ENCODE data around the gene RNF130. TPM values are rescaled to one million over a fixed set of nuclear protein-coding genes. Genes with fewer than 3 reads are reported as not detected.

Gene RNF130
- total RNA-seq, 2 experiments from 2014 or later: 10.0 to 10.8 TPM

DNA sequence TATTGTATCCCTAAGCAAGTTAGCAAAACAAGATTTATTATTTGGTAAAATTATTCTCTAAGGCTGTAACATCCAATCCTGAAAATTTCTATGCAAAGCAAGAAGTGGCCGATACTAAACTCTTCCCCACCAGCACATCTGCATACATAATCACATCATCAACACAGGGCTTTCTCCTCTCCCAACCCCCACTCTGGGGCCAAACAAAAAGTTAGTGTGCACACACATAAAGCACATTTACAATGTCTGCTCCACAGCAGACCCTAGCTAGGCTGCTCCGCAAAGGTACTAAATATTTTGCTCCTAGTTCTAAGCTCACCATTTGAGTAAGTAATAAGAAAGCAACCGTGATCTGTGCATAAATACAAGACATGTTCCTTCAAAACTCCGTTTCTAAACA is 3.6 kb downstream of the RNF130 start:
- H3K27ac Mint-ChIP-seq: no peak overlapping the region
- no peak for DNase-seq
- H3K27me3 Mint-ChIP-seq: peaks cover 4% of the 10 kb centered on the region
- peaks cover 7% of the 10 kb centered on the region for H3K36me3 Mint-ChIP-seq
- H3K9me3 Mint-ChIP-seq: peaks cover 7% of the 10 kb centered on the region
- no peak overlapping the region for H3K4me3 Mint-ChIP-seq
- H3K4me1 Mint-ChIP-seq: peaks cover 24% of the 10 kb centered on the region

DNA sequence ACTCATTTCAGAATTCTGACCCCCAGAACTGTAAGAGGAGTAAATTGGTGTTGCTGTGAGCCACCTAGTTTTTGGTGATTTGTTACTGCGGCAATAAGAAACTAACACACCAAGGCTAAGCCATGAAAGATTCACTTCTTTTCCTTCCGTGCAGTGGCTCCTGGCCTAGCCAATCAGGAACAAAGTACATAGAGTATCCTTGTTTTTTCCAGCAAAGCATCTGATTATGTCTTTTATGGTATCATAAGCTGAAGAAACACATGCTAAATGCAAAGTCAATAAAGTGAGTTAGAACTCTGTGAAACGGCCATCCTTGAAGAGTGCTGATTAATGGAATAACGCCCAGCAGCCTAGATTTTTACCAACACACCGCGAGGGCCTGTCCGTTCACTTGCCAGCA is 11.4 kb downstream of the RNF130 start:
- Mint-ChIP-seq H3K9me3 (no peaks in the 10 kb centered on the region), H3K4me3 (no peak overlapping the region), H3K36me3 (peaks cover 2% of the 10 kb centered on the region), H3K27me3 (no peaks in the 10 kb centered on the region), H3K27ac (no peak overlapping the region), H3K4me1 (peaks cover 1% of the 10 kb centered on the region)
- no peak for DNase-seq

DNA sequence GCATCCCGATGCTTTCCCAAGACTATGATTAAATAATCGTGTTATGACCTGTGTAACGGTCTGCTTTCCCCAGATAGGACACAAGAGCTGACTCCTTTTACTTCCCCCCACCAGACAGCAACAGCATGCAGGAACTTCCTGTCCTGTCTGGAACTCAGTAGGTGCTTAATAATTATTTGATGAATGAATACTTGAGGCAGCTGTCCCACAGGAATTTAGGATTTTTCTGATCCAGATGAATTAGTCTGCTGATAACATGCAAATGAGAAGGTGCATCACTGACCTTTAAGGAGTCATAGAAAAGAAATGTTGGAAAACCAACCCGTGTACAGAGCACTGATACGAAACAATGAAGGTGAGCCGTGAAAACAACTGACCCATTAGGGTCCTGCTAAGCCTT is 12.2 kb downstream of the RNF130 start:
- peaks cover 1% of the 10 kb centered on the region for H3K4me1 Mint-ChIP-seq
- H3K27ac Mint-ChIP-seq: no peak overlapping the region
- peaks cover 2% of the 10 kb centered on the region for H3K36me3 Mint-ChIP-seq
- H3K27me3 Mint-ChIP-seq: no peaks in the 10 kb centered on the region
- no peaks in the 10 kb centered on the region for H3K9me3 Mint-ChIP-seq
- DNase-seq: no peak
- H3K4me3 Mint-ChIP-seq: no peak overlapping the region

DNA sequence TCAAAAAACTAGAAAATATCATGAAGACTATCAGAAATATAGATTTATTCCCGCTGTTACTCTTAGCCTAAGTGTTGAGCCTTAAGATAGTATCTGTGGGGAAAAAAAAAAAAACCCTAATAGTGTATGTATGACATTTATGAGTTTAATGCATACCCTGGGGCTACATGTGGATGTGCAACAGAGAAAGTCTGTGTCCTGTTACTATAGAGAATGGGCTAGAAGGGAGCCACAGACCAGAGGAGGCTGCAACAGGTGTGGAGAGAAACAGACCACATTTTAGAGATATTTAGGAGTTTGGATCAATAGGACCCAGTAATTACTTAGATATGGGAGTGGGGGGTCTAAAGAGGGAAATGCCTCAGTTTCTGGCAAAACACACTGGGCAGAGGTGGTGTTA is 15.4 kb downstream of the RNF130 start:
- peaks cover 2% of the 10 kb centered on the region for H3K36me3 Mint-ChIP-seq
- no peaks in the 10 kb centered on the region for H3K27me3 Mint-ChIP-seq
- H3K4me3 Mint-ChIP-seq: no peak overlapping the region
- no peak for DNase-seq
- no peaks in the 10 kb centered on the region for H3K9me3 Mint-ChIP-seq
- H3K27ac Mint-ChIP-seq: no peak overlapping the region
- H3K4me1 Mint-ChIP-seq: peaks cover 3% of the 10 kb centered on the region

DNA sequence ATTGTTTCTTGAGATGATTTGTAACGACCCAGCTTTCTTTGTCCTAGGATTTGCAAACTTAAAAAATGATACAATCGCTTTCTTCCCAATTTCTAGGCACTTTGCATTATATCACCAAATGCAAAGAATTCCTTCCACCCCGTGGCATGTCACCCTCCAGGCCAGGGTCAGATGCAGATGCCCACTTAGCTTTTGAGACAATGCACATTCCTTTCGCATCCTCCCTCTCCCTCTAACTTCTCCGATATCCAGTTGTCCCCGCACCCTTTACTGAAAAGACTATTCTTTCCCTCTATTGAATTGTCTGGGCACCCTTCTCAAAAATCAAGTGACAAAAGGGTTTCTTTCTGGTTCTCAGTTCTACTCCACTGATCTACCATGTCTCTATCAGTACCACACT is 17.3 kb downstream of the RNF130 start:
- Mint-ChIP-seq H3K4me3 (no peak overlapping the region), H3K27ac (no peak overlapping the region), H3K27me3 (no peaks in the 10 kb centered on the region), H3K36me3 (no peaks in the 10 kb centered on the region), H3K4me1 (peaks cover 9% of the 10 kb centered on the region), H3K9me3 (no peaks in the 10 kb centered on the region)
- no peak for DNase-seq

DNA sequence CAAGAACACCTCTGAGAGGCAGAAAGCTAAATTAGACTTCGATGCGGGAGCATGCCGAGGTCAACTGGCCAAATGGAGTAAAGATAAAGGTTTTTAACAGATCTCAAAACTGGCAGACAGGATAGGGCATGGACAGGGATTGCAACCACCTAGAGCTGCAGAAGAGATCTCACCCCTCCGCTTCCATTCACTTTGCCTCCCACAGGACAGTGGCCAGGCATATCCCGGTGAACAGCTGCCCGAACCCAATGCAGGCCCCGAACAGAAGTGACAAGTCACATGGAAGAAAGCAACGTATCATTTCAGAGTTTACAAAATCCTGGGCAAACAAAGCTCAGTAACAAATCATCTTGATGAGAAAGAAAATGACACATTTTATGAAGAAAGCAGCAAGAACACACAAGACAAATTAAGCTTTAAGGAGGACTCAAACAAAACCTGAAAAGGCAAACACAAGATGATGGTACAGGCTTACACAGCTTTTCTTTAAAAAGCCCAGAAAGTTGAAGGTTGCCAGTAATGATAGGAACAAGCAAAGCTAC is 18.4 kb downstream of the RNF130 start:
- H3K4me1 Mint-ChIP-seq: peaks cover 12% of the 10 kb centered on the region
- H3K27ac Mint-ChIP-seq: no peak overlapping the region
- no peaks in the 10 kb centered on the region for H3K27me3 Mint-ChIP-seq

DNA sequence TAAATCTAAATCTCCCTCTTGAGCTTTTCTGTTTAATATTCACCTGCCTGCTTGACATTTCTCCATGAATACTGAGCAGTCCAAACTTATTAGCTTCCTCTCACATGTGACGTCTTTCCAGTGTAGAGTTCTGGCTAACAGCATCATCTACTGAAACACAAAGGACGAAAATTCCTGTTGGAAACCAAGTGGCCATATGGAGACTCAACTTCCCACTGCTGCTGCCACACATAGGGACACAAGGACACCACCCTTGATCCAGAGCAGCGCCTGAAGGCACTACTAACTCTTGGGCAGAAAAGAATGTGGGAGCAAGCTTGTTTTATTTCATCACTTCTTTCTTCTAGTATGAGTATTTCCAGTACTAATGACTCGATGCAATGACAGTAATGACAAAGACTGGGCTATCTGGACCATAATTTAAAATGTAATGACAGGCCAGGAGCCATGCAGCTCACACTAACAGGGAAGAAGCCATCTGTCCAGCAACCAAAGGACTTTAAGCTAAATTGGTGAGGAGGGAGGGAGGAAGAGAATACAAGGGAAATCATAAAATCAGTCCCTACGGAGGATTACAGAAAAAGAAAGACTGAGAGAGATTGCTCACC is 19.2 kb downstream of the RNF130 start:
- Mint-ChIP-seq H3K27ac (no peak overlapping the region), H3K27me3 (no peaks in the 10 kb centered on the region), H3K36me3 (no peaks in the 10 kb centered on the region), H3K4me3 (no peak overlapping the region), H3K4me1 (peaks cover 12% of the 10 kb centered on the region), H3K9me3 (no peaks in the 10 kb centered on the region)
- DNase-seq: no peak

More for the DNA sequence above, 18.4 kb downstream of the RNF130 start:
- Mint-ChIP-seq H3K4me3 (no peak overlapping the region), H3K36me3 (no peaks in the 10 kb centered on the region), H3K9me3 (no peaks in the 10 kb centered on the region)
- DNase-seq: no peak

DNA sequence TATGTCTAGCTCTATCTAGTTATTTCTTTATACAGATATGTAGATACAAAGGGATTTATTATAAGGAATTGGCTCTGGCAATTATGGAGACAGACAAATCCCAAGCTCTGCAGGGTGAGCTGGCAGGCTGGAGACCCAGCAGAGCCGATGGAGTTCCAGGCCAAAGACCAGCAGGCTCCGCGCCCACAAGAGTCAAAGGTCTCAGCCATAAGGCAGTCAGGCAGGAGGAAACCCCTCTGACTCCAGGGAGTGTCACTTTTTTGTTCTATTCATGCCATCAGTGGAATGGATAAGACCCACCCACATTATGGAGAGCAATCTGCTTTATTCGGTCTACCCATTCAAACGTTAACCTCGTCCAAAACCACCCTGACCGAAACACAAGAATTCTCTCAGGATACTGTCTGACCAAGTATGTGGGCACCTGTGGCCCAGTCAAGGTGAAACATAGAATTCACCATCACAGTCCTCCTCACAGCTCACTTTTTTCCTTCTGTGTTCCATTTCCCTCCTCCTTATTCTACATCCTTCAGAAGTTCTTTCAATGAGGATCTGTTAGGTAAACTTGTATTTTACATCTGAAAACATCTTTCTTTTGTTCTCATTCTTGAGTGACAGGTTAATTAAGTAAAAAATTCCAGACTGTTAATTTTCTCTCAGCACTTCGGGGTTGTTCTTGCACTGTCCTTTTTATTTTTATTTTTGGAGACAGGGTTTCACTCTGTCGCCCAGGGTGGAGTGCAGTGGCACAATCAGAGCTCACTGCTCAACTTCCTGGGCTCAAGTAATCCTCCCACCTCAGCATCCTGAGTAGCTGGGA is 21.2 kb downstream of the RNF130 start:
- no peak overlapping the region for H3K27ac Mint-ChIP-seq
- H3K4me3 Mint-ChIP-seq: no peak overlapping the region
- no peaks in the 10 kb centered on the region for H3K27me3 Mint-ChIP-seq
- no peaks in the 10 kb centered on the region for H3K9me3 Mint-ChIP-seq
- peaks cover 11% of the 10 kb centered on the region for H3K4me1 Mint-ChIP-seq
- no peak for DNase-seq
- H3K36me3 Mint-ChIP-seq: peaks cover 3% of the 10 kb centered on the region

DNA sequence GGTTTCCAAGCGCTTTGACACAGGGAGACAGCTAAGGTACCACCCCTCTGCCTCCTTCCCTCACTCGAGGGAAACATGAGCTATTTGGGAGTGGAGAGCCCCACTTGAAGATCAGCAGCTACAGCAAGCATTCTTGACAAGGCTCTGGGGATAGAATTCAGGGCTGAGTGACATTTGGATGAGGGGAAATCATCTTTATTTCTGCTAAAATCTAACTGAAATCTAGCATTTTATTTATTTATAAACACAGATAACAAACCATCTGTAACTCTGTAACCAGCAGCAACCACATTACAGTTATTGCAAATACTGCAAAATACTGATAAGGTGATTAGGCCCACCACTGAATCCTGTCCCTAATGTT is 22.4 kb downstream of the RNF130 start:
- no peaks in the 10 kb centered on the region for H3K9me3 Mint-ChIP-seq
- H3K27ac Mint-ChIP-seq: no peak overlapping the region
- no peak for DNase-seq
- peaks cover 11% of the 10 kb centered on the region for H3K4me1 Mint-ChIP-seq
- no peak overlapping the region for H3K4me3 Mint-ChIP-seq
- no peaks in the 10 kb centered on the region for H3K27me3 Mint-ChIP-seq
- peaks cover 3% of the 10 kb centered on the region for H3K36me3 Mint-ChIP-seq

DNA sequence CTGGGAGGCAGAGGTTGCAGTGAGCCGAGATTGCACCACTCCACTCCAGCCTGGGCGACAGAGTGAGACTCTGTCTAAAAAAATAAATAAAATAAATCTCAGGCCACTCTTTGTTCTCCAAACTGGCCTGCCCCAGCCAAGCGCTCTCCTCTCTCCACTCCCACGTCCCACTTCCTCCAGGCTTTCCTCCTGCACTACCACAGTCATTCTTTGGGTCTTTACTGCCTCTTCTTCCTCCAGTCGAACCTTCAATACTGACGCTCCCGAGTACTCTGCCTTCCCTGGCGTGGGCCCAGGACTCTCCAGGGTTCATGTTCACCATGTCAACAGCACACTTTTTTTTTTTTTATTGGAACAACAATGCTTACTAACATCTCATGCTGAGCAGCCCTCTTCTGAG is 23.9 kb downstream of the RNF130 start:
- H3K4me1 Mint-ChIP-seq: peaks cover 11% of the 10 kb centered on the region
- H3K9me3 Mint-ChIP-seq: no peaks in the 10 kb centered on the region
- DNase-seq: no peak
- no peak overlapping the region for H3K27ac Mint-ChIP-seq
- H3K36me3 Mint-ChIP-seq: peaks cover 3% of the 10 kb centered on the region
- H3K4me3 Mint-ChIP-seq: no peak overlapping the region
- no peaks in the 10 kb centered on the region for H3K27me3 Mint-ChIP-seq

DNA sequence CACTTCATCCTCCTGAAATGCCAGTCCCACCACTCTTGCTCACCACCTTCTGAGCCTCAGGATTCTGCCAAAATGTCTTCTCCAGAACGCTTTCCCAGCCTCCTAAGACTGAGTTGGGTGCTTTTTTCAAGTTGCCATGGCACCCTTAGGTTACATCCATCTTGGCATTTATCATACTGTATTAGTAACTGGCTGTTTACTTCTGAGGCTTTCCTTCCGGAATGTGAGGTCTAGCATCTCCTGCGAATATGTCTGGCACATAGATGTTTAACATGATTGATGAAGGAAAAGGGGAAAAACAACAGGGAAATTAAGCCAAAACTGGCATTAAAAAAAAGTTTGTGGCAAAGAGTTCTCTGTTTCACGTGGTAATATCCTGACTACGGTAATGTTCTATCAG is 24.9 kb downstream of the RNF130 start:
- no peak for DNase-seq
- Mint-ChIP-seq H3K9me3 (no peaks in the 10 kb centered on the region), H3K27ac (no peak overlapping the region), H3K4me3 (no peak overlapping the region), H3K36me3 (peaks cover 3% of the 10 kb centered on the region), H3K27me3 (no peaks in the 10 kb centered on the region), H3K4me1 (peaks cover 9% of the 10 kb centered on the region)

DNA sequence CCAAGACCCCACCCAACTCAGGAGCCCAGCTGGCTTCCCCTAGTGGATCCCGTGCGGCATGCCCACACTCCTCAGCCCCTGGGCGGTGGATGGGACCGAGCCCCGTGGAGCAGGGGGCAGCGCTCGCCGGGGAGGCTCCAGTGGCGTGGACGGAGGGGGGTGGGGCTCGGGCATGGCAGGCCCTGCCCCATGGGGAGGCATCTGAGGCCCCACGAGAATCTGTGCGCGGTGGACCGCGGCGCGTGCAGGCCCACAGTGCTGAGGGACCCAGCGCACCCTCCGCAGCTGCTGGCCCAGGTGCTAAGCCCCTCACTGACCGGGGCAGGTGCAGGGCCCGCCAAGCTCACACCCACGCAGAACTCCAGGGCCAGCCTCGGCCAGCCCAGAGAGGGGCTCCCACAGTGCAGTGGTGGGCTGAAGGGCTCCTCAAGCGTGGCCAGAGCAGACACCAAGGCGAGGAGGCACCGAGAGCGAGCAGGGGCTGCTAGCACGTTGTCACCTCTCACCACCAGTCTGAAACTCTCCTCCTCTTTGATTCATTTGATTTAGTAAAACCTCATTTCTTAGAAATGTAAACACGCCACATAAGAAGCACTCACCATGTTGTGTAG is 25.6 kb downstream of the RNF130 start:
- Mint-ChIP-seq H3K27ac (no peak overlapping the region), H3K4me1 (peaks cover 9% of the 10 kb centered on the region), H3K36me3 (peaks cover 3% of the 10 kb centered on the region), H3K4me3 (no peak overlapping the region), H3K9me3 (no peaks in the 10 kb centered on the region), H3K27me3 (no peaks in the 10 kb centered on the region)
- no peak for DNase-seq

DNA sequence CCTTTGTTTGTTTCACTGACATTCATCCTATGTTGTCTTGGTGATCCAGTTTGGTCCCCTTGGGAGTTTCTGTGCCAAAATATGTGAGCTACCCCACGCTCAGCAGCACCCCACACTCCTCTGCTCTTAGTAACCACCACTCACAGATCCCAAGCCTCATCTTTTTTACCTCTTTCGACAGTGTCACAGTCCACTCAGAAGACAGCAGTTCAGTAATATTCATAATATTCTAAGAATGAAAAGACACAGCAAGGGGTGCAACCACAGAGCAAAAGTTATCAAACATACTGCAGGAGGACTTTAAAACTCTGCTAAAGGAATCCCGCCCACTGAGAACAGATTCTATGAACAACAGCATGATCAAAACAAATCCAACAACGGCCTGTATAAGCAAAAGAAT is 28.2 kb downstream of the RNF130 start:
- Mint-ChIP-seq H3K4me3 (no peak overlapping the region), H3K27ac (no peak overlapping the region), H3K27me3 (no peaks in the 10 kb centered on the region), H3K36me3 (peaks cover 13% of the 10 kb centered on the region), H3K4me1 (no peaks in the 10 kb centered on the region), H3K9me3 (no peaks in the 10 kb centered on the region)
- no peak for DNase-seq

DNA sequence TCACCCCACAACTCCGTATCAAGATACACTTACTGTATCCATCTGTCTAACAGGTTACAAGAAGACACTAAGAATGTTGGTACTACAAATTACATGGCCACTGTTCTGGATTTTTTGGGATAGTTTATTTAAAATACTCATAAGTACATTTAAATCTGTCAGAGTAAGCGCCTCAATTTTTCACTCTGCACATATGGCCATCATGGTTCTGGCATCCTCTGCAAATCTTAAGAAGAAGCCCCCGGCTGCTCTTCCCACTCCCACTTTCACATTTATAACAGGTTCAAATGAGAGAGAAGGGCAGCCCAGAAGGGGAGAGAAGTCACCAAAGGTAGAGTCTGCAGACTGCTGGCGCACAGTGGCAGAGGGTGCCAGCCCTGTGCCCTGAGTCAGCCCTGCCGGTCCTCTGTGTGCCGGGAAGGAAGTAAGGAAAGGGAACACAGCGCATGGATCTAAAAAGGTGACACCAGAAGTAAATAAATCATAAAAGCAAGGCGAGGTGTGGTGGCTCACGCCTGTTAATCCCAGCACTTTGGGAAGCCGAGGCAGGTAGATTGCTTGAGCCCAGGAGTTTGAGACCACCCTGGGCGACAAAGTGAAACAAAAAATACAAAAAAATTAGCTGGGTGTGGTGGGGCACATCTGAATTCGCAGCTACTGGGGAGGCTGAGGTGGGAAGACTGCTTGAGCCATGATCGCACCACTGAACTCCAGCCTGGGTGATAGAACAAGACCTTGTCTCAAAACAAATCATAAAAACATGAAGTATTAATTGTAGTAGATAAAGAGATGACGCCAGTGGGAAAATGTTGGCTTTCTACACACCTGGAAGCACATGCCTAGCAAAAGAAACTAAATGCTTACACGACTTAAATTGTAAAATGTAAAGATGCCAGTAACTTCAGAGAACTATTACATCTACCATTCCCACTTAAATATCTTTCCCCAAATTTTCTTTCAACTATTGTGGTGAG is 30.0 kb downstream of the RNF130 start:
- no peak for DNase-seq
- H3K27ac Mint-ChIP-seq: no peak overlapping the region
- no peaks in the 10 kb centered on the region for H3K4me1 Mint-ChIP-seq
- H3K36me3 Mint-ChIP-seq: peaks cover 29% of the 10 kb centered on the region
- peaks cover 3% of the 10 kb centered on the region for H3K9me3 Mint-ChIP-seq
- no peaks in the 10 kb centered on the region for H3K27me3 Mint-ChIP-seq
- no peak overlapping the region for H3K4me3 Mint-ChIP-seq
